GM19025 (cell line): ENCODE measurements around the gene LMNB1.
"Not testable (repeated sequence)": the region's sequence is repeated elsewhere in the genome, so short reads cannot be mapped to it uniquely, and the experiment has no call there.

ENCODE experiments used
- ATAC-seq: cut with Tn5 transposase; IDR thresholded peaks from one replicate; pipeline ENCODE4 v1.9.1; 2021; ENCODE audit warnings: mild to moderate bottlenecking, low read depth, moderate library complexity; ENCODE audit not compliant: unreplicated experiment

The LMNB1 gene

DNA sequence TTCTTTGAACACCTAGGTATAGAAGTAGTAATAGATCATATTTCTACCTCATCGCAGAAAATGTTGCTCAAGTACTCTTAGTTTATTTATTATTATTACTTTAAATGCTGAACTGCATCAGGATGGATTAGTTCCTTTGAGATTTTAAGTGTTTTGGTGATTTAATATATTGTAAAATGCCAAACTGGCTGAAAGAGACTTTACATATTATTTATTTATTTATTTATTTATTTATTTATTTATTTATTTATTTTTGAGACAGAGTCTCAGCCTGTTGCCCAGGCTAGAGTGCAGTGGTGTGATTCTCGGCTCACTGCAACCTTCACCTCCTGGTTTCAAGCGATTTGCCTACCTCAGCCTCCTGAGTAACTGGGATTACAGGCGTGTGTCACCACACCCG lies 42.3 kb downstream of the LMNB1 start:
- ATAC-seq, result no peak

DNA sequence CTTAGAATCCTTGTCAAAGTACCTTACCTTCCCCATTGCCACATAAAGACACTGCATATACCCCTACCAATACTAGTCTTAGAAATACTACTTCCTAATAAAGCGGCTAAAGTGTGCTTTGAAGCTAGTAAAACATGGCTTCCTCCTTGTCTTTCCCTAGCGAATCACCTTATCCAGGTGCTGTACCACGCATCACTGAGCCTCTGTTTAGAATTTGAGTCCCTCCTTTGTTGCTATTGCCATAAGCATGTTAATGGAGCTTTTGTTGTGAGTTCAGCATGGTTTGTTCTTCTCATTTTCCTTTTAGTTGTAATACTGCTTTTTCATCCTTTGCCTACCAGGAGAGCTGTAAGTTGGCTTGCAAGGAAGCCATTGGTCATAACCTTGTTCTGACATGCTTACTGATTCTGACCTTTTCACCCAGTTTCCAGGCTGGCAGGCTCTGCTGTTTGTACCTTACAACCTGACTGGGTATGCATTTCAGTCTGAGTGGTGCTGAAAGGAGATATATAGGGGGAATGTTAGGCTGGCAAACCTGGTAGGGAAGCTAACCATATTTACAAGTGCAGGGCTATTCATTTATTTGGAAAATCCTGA lies 49.8 kb downstream of the LMNB1 start:
- ATAC-seq, result no peak

DNA sequence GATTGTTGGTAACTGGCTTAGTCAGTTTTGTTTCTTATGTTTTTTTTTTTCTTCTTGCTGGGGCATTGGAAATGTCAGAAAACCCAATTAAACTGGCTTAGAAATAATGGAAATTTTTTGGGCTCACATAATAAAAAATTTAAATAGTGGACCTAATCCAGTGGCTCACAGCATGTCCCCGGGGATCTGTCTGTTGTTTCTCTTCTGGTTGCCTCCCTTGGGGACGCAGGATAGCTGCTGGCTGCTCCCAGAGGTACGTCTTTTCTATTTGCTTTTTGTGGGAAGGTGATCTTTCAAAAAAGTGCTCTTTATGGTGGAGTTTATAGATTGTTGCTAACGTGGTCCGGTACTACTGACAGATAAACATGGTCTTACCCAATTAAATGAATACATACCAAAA lies 52.2 kb downstream of the LMNB1 start:
- ATAC-seq, result no peak

DNA sequence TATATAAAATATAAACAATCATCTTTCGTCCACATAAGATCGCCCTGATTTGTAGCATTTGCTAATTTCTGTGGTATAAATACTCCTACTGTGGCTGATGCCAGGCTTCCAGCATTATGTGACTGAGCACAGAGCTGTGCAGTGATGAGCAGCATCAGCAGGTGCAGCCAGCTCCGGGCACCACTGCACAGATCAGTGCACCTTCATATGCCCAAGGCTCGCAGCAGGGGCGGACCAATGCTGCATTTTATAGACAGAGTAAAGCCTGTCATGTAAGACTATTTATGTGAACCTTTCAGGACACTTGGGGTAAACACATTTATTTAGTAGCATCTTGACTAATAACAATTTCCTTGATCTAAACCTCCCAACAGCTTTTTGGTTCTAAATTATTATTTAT lies 53.1 kb downstream of the LMNB1 start:
- no peak for ATAC-seq

DNA sequence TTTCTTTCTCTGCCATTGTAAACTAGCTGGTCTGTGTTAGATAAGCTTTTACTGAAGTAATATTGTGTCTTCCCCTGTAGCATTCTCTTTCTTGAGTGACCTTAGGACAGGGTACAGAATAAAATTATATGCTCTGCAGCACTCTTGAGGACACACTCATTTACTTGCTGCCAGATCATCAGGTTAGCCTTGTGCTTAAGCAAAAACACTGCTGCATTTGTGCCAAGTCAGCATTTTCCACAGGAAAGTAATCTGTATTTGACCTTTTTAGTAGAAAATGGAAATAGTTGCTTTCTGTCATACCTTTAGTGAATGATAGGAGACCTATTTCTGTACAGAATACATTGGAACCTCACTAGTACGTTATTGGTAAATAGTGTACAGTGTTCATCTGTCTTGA lies 54.2 kb downstream of the LMNB1 start:
- ATAC-seq, result no peak

DNA sequence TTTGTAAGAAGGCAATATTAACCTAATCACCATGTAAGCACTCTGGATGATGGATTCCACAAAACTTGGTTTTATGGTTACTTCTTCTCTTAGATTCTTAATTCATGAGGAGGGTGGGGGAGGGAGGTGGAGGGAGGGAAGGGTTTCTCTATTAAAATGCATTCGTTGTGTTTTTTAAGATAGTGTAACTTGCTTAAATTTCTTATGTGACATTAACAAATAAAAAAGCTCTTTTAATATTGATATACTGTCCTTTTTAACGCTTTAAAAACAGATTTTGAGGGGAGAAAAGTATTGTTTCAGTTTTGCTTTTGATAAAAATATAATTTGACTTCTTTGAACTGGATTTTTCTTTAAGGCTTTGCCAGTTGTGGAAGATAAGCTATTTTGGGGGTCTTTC lies 59.8 kb downstream of the LMNB1 start:
- ATAC-seq, result no peak

DNA sequence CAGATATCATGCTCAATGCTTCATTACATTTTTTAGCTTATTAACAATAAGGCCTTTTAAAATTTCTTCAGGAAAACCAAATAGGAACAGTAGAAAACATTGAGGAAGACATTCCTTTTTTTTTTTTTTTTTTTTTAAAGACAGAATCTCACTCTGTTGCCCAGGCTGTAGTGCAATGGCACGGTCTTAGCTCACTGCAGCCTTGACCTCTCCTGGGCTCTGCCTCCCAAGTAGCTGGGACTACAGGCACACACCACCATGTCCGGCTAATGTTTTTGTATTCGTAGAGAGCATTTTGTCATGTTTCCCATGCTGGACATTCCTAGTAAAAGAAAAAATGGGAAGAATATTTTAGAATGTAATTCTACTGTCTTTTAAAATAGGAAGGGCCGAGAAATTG lies 60.3 kb downstream of the LMNB1 start:
- ATAC-seq, result no peak

DNA sequence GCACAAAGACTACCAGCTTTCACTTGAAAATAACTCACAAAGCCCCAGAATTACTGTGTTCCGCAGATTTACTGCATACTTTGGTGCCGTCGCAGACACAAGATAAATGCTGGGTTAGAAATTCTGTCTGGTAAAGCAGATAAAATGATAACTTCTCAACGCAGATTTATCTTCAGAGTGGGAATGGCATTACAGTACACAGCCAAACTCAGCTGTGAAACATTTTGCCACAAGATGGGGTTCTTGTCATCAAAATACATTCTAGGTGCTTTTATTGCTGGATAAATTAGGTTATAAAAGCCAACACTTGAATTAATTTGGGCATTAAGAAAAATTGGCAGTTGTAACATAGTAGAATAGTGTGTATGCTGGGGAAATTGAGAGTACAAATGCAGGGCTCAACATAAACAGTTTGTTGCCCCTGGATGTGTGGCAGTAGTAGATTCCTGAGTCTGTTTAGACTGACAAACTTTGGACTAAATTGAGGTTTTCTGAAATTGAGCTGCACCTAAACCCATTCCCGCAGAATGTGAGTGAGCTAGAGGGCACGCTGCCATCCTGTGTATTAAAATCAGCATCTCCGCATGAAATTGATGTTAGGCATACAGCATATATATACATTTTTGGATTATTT lies 61.1 kb downstream of the LMNB1 start:
- no peak for ATAC-seq

DNA sequence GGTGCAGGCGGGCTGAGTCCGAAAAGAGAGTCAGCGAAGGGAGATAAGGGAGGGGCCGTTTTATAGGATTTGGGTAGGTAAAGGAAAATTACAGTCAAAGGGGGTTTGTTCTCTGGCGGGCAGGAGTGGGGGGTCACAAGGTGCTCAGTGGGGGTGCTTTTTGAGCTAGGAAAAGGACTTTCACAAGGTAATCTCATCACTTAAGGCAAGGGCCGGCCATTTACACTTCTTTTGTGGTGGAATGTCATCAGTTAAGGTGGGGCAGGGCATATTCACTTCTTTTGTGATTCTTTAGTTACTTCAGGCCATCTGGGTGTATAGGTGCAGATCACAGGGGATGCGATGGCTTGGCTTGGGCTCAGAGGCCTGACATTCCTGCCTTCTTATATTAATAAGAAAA lies 62.5 kb downstream of the LMNB1 start:
- not testable (repeated sequence) for ATAC-seq

DNA sequence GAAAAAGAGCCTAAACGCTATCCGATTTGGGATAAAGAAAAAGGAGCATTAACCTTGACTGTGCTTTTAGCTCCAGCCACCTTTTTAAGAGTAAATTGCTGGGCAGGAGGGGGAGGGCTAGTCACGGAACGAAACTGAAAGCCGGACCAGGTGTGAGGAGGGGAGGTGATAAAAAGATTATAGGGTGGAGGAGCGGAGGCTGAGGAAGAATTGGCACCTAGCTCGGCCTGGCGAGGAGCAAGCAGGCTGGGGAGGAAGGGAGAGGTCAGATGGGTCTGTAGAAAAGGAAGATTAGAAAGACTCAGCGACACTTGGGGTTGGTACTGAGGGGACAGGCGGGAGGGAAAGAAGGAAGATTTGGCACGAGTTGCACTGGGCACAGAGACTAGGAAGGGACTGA lies 66.4 kb downstream of the LMNB1 start:
- ATAC-seq, result not testable (repeated sequence)

DNA sequence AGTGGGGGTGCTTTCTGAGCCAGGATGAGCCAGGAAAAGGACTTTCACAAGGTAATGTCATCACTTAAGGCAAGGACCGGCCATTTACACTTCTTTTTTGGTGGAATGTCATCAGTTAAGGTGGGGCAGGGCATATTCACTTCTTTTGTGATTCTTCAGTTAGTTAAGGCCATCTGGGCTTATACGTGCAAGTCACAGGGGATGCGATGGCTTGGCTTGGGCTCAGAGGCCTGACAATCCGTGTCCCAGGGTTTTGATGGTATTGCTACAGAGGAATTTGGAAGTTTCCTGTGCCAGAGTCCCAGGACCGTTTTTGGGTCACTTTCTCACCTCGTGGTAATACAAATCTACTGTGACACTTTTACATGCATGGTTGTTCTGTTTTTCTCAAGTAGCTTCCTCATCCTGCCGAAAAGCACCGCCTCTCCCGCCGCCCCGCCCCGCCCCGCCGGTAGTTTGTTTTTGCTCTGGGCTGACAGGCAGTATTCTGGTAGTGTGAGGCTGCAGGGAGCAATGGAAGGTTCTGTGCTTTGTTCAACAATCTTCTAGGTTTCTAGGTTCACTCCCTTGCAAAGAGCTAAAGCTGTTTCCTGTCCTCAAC lies 68.6 kb downstream of the LMNB1 start:
- peak; percentile 91 for ATAC-seq

DNA sequence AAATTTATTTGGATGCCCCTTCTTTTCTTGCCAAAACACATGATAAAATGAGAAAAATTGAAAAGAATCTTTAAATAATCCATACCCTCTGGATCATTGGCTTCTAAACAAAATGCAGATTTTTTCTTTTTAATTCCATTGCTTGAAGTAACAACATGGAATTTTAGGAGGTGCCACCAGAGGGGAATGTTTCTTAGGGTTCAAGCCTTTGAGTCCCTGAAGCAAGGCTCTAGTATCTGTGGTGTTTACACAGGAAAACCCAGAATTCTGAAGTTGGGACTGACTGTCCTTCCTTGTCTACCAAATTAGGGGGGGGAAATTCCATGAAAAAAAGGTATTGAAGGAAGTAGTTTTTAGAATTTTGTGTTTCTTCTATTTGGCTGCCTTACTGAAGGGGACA lies 69.4 kb downstream of the LMNB1 start:
- ATAC-seq, result no peak

DNA sequence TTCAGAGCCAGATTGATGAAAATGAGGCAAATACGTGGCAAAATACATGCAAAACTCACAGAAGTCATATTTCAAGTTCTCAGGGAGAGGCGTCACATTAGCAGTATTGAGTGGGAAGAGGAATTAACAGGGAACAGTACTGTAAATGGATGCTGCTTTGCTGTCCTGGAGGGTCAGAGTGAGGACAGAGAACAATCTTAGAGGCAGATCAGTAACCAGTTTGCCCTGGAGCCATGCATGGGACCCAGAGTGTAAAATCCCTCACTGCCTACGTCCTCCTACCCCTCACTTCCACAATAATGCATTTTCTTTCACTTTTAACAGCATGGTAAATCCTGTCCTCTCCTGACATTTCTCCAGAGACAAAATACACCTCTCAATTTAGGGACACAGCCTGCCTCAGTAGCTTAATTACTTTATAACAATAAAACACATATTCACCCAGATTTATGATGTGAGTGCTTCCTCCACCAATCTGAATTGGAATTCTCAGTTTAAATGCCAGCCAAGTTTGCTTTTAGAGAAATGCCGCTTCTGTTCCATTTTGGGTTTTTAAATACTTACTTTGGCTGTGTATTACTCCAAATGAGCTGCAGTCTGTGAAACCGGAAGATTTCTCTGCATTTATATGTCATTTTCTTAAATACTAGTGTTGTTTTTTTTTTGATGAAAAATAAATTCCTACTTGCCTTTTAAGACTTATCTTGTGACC lies 70.0 kb downstream of the LMNB1 start:
- ATAC-seq, result no peak

DNA sequence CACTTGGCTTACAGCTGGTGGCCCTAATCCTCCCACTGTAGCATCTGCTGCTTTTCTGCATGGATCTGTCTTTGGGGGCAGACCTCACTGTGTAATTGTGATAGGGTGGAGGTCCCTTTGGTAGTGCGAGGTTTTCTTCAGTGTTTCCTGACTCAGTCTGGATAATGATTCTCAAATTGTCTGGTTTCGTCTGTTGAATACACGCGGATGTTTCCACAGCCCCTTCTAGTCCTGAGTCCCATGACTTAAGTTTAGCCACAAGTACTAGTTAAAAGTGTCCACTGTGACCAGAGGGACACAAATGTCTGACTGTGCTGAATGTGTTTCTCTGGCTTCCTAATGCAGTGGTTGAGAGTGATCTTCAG lies 70.5 kb downstream of the LMNB1 start:
- no peak for ATAC-seq

DNA sequence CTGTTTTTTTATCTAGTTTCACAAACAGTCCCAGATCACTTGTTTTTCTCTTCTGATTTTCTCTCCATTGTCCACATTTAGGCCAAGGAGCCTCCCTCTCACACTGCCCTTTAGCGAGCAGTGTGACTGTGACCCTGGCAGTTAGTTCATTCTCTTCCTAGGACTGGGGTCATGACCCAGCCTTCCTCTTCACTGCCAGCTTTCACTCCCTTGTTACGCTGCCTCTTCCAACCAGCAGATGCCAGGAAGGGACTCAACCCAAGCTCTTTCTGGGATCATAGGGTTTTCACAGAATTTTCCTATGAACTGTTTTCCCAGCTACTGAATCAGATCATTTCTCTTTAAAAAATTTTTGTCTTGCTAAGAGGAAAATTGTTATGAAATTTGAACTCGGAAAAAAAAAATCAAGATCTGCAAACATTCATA lies 70.9 kb downstream of the LMNB1 start:
- no peak for ATAC-seq

DNA sequence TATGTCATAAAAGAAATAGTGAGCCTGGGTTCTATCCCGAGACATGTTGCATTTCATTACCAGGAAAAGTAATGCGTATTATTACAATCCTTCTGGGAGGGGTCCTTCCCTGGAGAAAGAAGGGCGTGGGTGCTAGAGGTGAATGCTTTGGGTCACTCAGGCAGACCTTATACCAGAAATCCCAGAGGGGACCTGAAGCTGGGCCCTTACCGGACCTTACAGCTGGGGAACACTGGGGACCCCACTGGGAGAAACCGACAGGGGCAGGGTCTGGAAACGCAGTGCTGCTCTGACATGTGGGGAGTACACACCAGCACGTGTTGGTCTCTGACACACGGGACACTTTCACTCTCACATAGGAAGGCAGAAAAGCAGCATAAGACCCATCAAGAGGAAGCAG lies 71.3 kb downstream of the LMNB1 start:
- no peak for ATAC-seq

DNA sequence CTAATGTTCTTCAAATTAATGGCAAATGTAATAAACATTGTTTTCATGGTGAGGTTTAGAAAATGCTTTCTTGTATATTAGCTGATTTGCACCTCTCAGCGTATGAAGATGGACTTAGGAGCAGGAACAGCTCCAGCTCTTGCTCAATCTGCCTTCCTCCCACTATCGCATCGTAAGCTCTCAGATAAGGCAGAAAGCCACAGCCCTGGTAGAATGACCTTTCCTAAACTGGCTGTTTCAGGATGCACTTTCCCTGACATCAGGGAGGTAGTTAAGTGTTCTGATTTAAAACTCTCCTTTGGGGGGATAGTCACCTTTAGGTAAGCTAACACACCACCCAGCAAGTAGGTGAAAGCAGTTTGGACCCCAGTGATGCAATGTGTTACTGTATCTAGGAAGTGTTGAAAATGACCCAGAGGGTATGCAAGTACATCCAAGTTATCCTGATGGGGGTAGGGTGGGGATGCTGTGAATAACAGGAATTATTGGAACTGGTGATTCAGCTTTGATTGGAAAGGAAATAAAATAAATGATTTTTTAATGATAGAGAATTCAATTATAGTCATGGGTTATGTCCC lies 72.3 kb downstream of the LMNB1 start:
- no peak for ATAC-seq

DNA sequence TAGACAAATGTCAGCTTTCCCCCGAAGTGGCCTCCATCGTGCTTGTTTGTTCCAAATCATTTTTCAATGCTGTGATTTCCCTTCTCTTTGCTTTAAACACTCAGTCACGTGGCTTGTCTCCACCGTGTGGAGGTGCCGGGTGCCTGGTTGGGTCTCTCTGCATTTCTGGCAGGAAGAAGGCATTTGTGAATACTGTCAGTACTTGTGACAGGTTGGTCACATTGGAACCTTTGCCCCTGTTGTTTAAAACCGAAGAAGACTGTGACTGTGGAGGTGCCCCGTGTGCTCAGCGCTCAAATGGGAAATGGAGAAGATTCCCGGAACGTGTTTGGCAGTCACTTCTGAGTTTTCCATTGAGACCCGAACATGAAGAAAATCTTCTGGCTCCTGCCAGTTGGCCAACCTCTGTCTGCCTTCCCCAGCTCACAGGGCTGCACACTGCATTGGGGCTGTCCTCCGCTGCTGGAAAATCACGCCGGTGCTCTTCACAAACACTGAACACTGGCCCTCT lies 74.6 kb downstream of the LMNB1 start:
- no peak for ATAC-seq

DNA sequence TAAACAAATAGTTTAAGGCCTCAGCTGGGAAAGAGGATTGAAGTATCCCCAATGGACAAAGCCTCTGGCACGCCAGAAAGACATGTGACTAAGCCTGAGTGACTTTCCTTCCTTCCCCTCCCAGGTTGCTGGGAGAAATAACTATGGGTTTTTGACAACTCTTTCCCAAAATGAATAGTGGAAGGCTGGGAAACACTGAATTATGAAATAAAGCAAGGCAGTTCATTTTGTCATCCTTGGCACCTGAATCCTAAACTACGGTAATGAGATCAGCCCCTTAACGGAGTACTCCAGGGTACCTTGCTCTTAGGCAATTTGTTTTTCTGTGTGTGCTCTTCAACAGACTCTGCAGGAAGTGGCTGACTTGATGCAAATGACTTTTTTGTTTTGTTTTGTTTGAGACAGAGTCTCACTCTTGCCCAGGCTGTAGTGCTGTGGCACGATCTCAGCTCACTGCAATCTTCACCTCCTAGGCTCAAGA lies 75.2 kb downstream of the LMNB1 start:
- peak; percentile 77 for ATAC-seq

DNA sequence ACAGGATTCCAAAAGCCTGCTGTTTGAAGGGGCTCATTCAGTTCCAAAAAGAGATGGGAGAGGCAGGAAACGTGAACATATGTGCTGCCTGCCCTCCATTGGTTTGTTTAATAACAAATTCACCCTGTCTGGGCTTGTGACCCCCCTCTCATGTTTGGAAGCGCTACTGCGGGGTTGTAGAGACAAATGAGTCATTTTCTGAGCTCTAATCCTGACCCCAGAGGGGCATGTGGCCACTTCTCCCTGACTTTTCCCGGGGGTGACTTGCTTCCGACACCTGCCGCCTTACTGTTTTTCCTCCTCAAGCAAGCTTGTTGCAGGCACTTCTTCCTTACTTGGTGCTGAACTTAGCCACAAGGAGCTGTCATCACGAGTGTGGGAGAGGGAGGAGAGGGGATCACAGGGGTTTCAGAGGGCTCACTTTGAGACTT lies 75.9 kb downstream of the LMNB1 start:
- ATAC-seq, result no peak
